Panc1 (cell line): ENCODE results near the gene MYO16. TPM values are rescaled to one million over a fixed set of nuclear protein-coding genes. Genes with fewer than 3 reads are reported as not detected.

Experiments used
- ATAC-seq: fragments of 200-7000 bp; cut with Tn5 transposase; 2 replicates; pipeline ENCODE4 v1.9.1; 2020; ENCODE audit warnings: mild to moderate bottlenecking, moderate library complexity
- BruUV-seq: library from RNA; stranded (reverse); fragments of 400-500 nt; replicated peaks from 2 replicates; lab custom pipeline; 2021; lab: Mats Ljungman, UMichigan
- CTCF ChIA-PET: fragments of 300-600 bp; sonication (Branson Sonifier 250); formaldehyde crosslinking; loops from one replicate; lab custom pipeline; 2022; ENCODE audit warnings: antibody characterized with exemption; lab: Charles Lee
- POLR2A ChIA-PET: fragments of 300-600 bp; sonication (Branson Sonifier 250); formaldehyde crosslinking; loops from one replicate; lab custom pipeline; 2022; ENCODE audit warnings: antibody characterized with exemption; lab: Charles Lee
- DNase-seq: peaks from one replicate; pipeline ENCODE4 v3.0.0-alpha.2; 2010; ENCODE audit warnings: low read depth, low spot score
- H3K27ac ChIP-seq: 2 replicates; pipeline ENCODE4 v1.5.1; 2011; ENCODE audit warnings: mild to moderate bottlenecking, low read length, inconsistent platforms
- H3K27me3 ChIP-seq: fragments of 200-500 bp; sonication (Bioruptor generic); 2 replicates; pipeline ENCODE4 v1.6.0; 2014; ENCODE audit warnings: low read length, inconsistent platforms; ENCODE audit not compliant: control insufficient read depth, insufficient read depth
- H3K36me3 ChIP-seq: fragments of 200-500 bp; sonication (Bioruptor generic); 2 replicates; pipeline ENCODE4 v1.5.1; 2014; ENCODE audit warnings: inconsistent platforms, mild to moderate bottlenecking, low read length, moderate library complexity; ENCODE audit not compliant: control insufficient read depth, insufficient read depth
- H3K4me1 ChIP-seq: 2 replicates; pipeline ENCODE4 v1.5.1; 2011; ENCODE audit warnings: inconsistent platforms, mild to moderate bottlenecking, low read length, moderate library complexity; ENCODE audit not compliant: control insufficient read depth, insufficient read depth
- H3K4me3 ChIP-seq, 2 experiments: 2 replicates each; pipeline ENCODE4 v1.5.1; 2011 to 2012; ENCODE audit warnings: low read depth in 2 of 2, low read length in 2 of 2, mild to moderate bottlenecking in 2 of 2, inconsistent platforms in 1 of 2, moderate library complexity in 1 of 2
- H3K9me3 ChIP-seq: fragments of 200-500 bp; sonication (Bioruptor generic); 2 replicates; pipeline ENCODE4 v1.5.1; 2014; ENCODE audit warnings: low read depth, mild to moderate bottlenecking, inconsistent platforms, low read length, moderate library complexity; ENCODE audit not compliant: control insufficient read depth, insufficient read depth
- POLR2AphosphoS5 ChIP-seq: IDR thresholded peaks from 2 replicates; pipeline ENCODE4 v1.6.1; 2012; ENCODE audit warnings: mild to moderate bottlenecking, low read depth, low read length, moderate library complexity
- SIN3A ChIP-seq: IDR thresholded peaks from 2 replicates; pipeline ENCODE4 v1.6.1; 2012; ENCODE audit warnings: low read depth, mild to moderate bottlenecking, low read length, moderate library complexity, borderline replicate concordance; ENCODE audit not compliant: insufficient read depth
- TCF7L2 ChIP-seq: IDR thresholded peaks from 2 replicates; pipeline ENCODE4 v1.6.1; 2011; ENCODE audit warnings: mild to moderate bottlenecking, low read depth, low read length, inconsistent platforms
- in situ Hi-C: cut with HindIII; loops from 2 replicates; pipeline ENCODE4 v1.10.0; 2016; ENCODE audit warnings: low sequenced_read_pairs, low pct_unique_long_range_greater_than_20kb
- intact Hi-C: fragments of 100-400 bp; cut with micrococcal nuclease; formaldehyde crosslinking; loops from one replicate; pipeline ENCODE4 v1.10.0; 2022; ENCODE audit not compliant: unreplicated experiment
- total RNA-seq: library from RNA; stranded (reverse); gene quantifications from one replicate; pipeline ENCODE4 v1.2.1, GENCODE V29; 2021; ENCODE audit not compliant: unreplicated experiment
- TF ChIP-seq, protein P1 (sequence below): fragments of 450-650 bp; IDR thresholded peaks from 2 replicates; pipeline ENCODE4 v1.5.1; 2017; ENCODE audit warnings: mild to moderate bottlenecking
- TF ChIP-seq, protein P2 (sequence below), 2 experiments: IDR thresholded peaks; 2 replicates each; pipeline ENCODE4 v1.6.1; 2011 to 2012; ENCODE audit warnings: low read depth in 2 of 2, control low read depth in 1 of 2, low read length in 1 of 2, mild to moderate bottlenecking in 1 of 2, moderate library complexity in 1 of 2; ENCODE audit not compliant: insufficient read depth in 1 of 2

MYO16 gene
- total RNA-seq, 1 experiment from 2014 or later = 0.08 TPM

DNA sequence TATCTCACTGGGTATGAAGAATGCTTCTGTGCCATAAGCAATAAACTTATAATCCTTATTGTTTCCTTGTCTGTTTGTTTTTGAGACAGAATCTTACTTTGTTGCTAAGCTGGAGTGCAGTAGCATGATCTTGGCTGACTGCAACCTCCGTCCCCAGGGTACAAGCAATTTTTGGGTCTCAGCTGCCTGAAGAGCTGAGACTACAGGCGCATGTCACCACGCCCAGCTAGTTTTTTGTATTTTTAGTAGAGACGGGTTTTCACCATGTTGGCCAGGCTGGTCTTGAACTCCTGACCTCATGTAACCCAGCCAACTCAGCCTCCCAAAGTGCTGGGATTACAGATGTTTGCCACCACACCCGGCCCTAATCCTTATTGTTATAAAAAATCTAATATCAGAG, 112.5 kb downstream of the MYO16 start:
- no peak overlapping the region for H3K4me3 ChIP-seq
- TF ChIP-seq, protein P1, sequence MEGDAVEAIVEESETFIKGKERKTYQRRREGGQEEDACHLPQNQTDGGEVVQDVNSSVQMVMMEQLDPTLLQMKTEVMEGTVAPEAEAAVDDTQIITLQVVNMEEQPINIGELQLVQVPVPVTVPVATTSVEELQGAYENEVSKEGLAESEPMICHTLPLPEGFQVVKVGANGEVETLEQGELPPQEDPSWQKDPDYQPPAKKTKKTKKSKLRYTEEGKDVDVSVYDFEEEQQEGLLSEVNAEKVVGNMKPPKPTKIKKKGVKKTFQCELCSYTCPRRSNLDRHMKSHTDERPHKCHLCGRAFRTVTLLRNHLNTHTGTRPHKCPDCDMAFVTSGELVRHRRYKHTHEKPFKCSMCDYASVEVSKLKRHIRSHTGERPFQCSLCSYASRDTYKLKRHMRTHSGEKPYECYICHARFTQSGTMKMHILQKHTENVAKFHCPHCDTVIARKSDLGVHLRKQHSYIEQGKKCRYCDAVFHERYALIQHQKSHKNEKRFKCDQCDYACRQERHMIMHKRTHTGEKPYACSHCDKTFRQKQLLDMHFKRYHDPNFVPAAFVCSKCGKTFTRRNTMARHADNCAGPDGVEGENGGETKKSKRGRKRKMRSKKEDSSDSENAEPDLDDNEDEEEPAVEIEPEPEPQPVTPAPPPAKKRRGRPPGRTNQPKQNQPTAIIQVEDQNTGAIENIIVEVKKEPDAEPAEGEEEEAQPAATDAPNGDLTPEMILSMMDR = no peak
- no peak for TF ChIP-seq SIN3A
- no peak for TF ChIP-seq POLR2AphosphoS5
- TF ChIP-seq, protein P2, sequence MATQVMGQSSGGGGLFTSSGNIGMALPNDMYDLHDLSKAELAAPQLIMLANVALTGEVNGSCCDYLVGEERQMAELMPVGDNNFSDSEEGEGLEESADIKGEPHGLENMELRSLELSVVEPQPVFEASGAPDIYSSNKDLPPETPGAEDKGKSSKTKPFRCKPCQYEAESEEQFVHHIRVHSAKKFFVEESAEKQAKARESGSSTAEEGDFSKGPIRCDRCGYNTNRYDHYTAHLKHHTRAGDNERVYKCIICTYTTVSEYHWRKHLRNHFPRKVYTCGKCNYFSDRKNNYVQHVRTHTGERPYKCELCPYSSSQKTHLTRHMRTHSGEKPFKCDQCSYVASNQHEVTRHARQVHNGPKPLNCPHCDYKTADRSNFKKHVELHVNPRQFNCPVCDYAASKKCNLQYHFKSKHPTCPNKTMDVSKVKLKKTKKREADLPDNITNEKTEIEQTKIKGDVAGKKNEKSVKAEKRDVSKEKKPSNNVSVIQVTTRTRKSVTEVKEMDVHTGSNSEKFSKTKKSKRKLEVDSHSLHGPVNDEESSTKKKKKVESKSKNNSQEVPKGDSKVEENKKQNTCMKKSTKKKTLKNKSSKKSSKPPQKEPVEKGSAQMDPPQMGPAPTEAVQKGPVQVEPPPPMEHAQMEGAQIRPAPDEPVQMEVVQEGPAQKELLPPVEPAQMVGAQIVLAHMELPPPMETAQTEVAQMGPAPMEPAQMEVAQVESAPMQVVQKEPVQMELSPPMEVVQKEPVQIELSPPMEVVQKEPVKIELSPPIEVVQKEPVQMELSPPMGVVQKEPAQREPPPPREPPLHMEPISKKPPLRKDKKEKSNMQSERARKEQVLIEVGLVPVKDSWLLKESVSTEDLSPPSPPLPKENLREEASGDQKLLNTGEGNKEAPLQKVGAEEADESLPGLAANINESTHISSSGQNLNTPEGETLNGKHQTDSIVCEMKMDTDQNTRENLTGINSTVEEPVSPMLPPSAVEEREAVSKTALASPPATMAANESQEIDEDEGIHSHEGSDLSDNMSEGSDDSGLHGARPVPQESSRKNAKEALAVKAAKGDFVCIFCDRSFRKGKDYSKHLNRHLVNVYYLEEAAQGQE (IDR thresholded peaks at IDR 0.05; ENCODE audit: insufficient read depth in 1 of 2, low read depth in 2 of 2, low read length in 1 of 2) = no peak
- TF ChIP-seq TCF7L2 = no peak
- H3K9me3 ChIP-seq = no peaks in the 10 kb centered on the region
- H3K36me3 ChIP-seq = no peaks in the 10 kb centered on the region
- no peaks in the 10 kb centered on the region for H3K27me3 ChIP-seq
- in situ Hi-C loops = no loop called here
- no peak for DNase-seq
- no TSS peak for BruUV-seq
- CTCF ChIA-PET = no interaction called here
- H3K27ac ChIP-seq = no peak overlapping the region
- POLR2A ChIA-PET = no interaction called here
- no peak for ATAC-seq
- no peaks in the 10 kb centered on the region for H3K4me1 ChIP-seq
- intact Hi-C loops = no loop called here

DNA sequence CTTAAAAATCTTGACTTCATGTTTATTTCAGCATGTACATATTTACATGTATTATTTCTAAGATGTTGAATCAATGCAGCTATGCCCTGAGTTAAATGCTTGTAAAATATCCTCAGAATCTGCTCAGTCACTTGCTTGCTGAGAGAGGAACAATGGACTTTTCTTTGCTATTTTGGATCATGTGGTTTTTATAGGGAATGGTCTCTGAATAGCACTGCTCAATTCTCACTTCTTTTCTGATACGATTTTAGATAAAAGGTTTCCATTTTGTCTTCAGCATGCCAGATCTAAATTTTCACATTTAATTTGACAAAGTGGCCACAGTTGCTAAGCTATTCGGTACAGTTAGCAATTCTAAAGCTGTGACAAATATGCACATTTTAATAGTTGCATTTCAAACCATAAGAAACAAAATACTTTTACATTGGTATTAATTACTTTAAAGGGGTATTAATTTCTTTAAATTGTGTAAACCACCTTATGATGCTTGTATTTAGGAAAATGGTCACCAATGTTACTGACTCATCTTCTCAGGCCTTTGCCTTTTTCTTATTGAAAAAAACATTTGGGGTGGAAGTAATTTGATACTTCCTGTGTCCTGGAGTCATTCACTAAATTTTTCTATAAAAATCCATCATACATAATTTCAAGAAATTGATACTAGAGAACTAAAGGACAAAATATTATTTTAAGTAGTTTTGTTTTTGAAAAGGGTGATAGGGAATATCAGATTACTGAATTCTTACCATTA, 113.5 kb downstream of the MYO16 start:
- ChIA-PET POLR2A (no interaction called here), CTCF (no interaction called here)
- H3K27me3 ChIP-seq = no peaks in the 10 kb centered on the region
- no peaks in the 10 kb centered on the region for H3K9me3 ChIP-seq
- in situ Hi-C loops = no loop called here
- no peak overlapping the region for H3K27ac ChIP-seq
- TF ChIP-seq SIN3A = no peak
- TF ChIP-seq POLR2AphosphoS5 = no peak
- TF ChIP-seq, protein P1 = no peak
- TF ChIP-seq, protein P2 (IDR thresholded peaks at IDR 0.05; ENCODE audit: insufficient read depth in 1 of 2, low read depth in 2 of 2, low read length in 1 of 2) = no peak
- no peak for TF ChIP-seq TCF7L2
- no peak overlapping the region for H3K4me3 ChIP-seq
- no peaks in the 10 kb centered on the region for H3K4me1 ChIP-seq
- ATAC-seq (no peak), DNase-seq (no peak)
- H3K36me3 ChIP-seq = no peaks in the 10 kb centered on the region
- BruUV-seq = no TSS peak
- intact Hi-C loops = no loop called here
